Endothelial cell of umbilical vein (primary cell): ENCODE results near the gene IQCH. TPM values are rescaled to one million over a fixed set of nuclear protein-coding genes. Genes with fewer than 3 reads are reported as not detected.

Experiments used
- BruUV-seq: library from RNA; stranded (reverse); fragments of 400-500 nt; replicated peaks from 2 replicates; lab custom pipeline; 2021; lab: Mats Ljungman, UMichigan
- CTCF ChIA-PET: fragments of 300-600, 350-600 bp; sonication (Branson Sonifier 250); formaldehyde crosslinking; loops from one replicate; lab custom pipeline; 2021; ENCODE audit warnings: antibody characterized with exemption, inconsistent platforms; lab: Charles Lee
- POLR2A ChIA-PET: fragments of 300-600, 350-600 bp; sonication (Branson Sonifier 250); formaldehyde crosslinking; loops from one replicate; lab custom pipeline; 2021; ENCODE audit warnings: antibody characterized with exemption, inconsistent platforms; lab: Charles Lee
- DNase-seq: peaks from one replicate; pipeline ENCODE4 v3.0.0-alpha.2; 2011; ENCODE audit warnings: low read depth, low spot score
- FAIRE-seq: peaks from 2 replicates; lab custom pipeline; 2011; peaks lifted over from hg19 to GRCh38; lab: Jason Lieb, UNC
- H2AFZ ChIP-seq: 2 replicates; pipeline ENCODE4 v1.6.0; 2012; ENCODE audit warnings: low read depth, low read length, control low read depth, inconsistent platforms
- H3K27ac ChIP-seq: 2 replicates; pipeline ENCODE4 v1.5.1; 2011; ENCODE audit warnings: low read depth, mild to moderate bottlenecking, control low read depth, low read length, moderate library complexity; ENCODE audit not compliant: insufficient read depth
- H3K27me3 ChIP-seq, 2 experiments: 2 replicates each; pipeline versions ENCODE4 v1.6.0 to v1.6.1; 2011; ENCODE audit warnings: low read length in 2 of 2, mixed read lengths in 1 of 2; ENCODE audit not compliant: control insufficient read depth in 2 of 2, insufficient read depth in 2 of 2
- H3K36me3 ChIP-seq, 2 experiments: 2 replicates in 1 of 2; 3 replicates in 1 of 2; pipeline ENCODE4 v1.5.1; 2011; ENCODE audit warnings: low read length in 2 of 2, mild to moderate bottlenecking in 1 of 2, moderate library complexity in 1 of 2; ENCODE audit not compliant: control insufficient read depth in 2 of 2, insufficient read depth in 2 of 2; ENCODE audit errors: extremely low read depth in 1 of 2
- H3K4me1 ChIP-seq: 3 replicates; pipeline ENCODE4 v1.5.1; 2011; ENCODE audit warnings: mild to moderate bottlenecking, low read length; ENCODE audit not compliant: control insufficient read depth, insufficient read depth; ENCODE audit errors: extremely low read depth
- H3K4me2 ChIP-seq: 2 replicates; pipeline ENCODE4 v1.6.1; 2011; ENCODE audit warnings: low read length, control low read depth, mixed read lengths; ENCODE audit not compliant: insufficient read depth
- H3K4me3 ChIP-seq, 3 experiments: fragments of 200-600 bp in 1 of 3; sonication (generic), shearing (Covaris generic) in 1 of 3; replicated peaks in 1 of 3; 2 replicates each; pipeline ENCODE4 v1.5.1; 2011 to 2016; ENCODE audit warnings: control low read depth in 3 of 3, low read length in 3 of 3, mild to moderate bottlenecking in 2 of 3, inconsistent platforms in 1 of 3, low read depth in 1 of 3, moderate library complexity in 1 of 3; ENCODE audit not compliant: insufficient read depth in 1 of 3
- H3K79me2 ChIP-seq: 2 replicates; pipeline ENCODE4 v1.6.0; 2012; ENCODE audit warnings: low read length, inconsistent platforms; ENCODE audit not compliant: control insufficient read depth, insufficient read depth
- H3K9ac ChIP-seq: replicated peaks from 2 replicates; pipeline ENCODE3; 2011; ENCODE audit warnings: low read length, control low read depth; ENCODE audit not compliant: insufficient read depth; ENCODE audit errors: extremely low read depth
- H3K9me1 ChIP-seq: replicated peaks from 3 replicates; pipeline ENCODE4 v1.6.0; 2011; ENCODE audit warnings: mild to moderate bottlenecking, low read length; ENCODE audit not compliant: control insufficient read depth, insufficient read depth; ENCODE audit errors: extremely low read depth
- H3K9me3 ChIP-seq: replicated peaks from 2 replicates; pipeline ENCODE4 v1.5.1; 2012; ENCODE audit warnings: low read length, inconsistent platforms; ENCODE audit not compliant: control insufficient read depth, insufficient read depth
- H4K20me1 ChIP-seq: replicated peaks from 2 replicates; pipeline ENCODE3; 2011; ENCODE audit warnings: mild to moderate bottlenecking, low read length; ENCODE audit not compliant: control insufficient read depth, insufficient read depth; ENCODE audit errors: extremely low read depth
- EZH2 ChIP-seq: IDR thresholded peaks from 2 replicates; pipeline ENCODE4 v1.6.1; 2012; ENCODE audit warnings: borderline replicate concordance, low read depth, mild to moderate bottlenecking, moderate library complexity, low read length, inconsistent platforms; ENCODE audit not compliant: severe bottlenecking
- FOS ChIP-seq: IDR thresholded peaks from 2 replicates; pipeline ENCODE4 v1.6.1; 2011; ENCODE audit warnings: mild to moderate bottlenecking, low read length, moderate library complexity, borderline replicate concordance; ENCODE audit not compliant: insufficient read depth
- GATA2 ChIP-seq: IDR thresholded peaks from 2 replicates; pipeline ENCODE4 v1.7.0; 2011; ENCODE audit warnings: low read depth, mild to moderate bottlenecking, moderate library complexity, mixed read lengths, low read length; ENCODE audit not compliant: insufficient read length, insufficient read depth
- JUN ChIP-seq: IDR thresholded peaks from 2 replicates; pipeline ENCODE4 v1.6.1; 2011; ENCODE audit warnings: borderline replicate concordance, low read depth; ENCODE audit not compliant: insufficient read length, insufficient read depth
- MYC ChIP-seq: IDR thresholded peaks from one replicate; pipeline ENCODE4 v1.6.1; 2011; ENCODE audit warnings: mild to moderate bottlenecking, low read depth, low read length
- POLR2A ChIP-seq: IDR thresholded peaks from 2 replicates; pipeline ENCODE4 v1.6.1; 2012; ENCODE audit warnings: low read depth, mild to moderate bottlenecking, control low read depth, low read length
- POLR2AphosphoS5 ChIP-seq: IDR thresholded peaks from 2 replicates; pipeline ENCODE4 v1.6.1; 2012; ENCODE audit warnings: low read depth, mild to moderate bottlenecking, control low read depth, low read length, moderate library complexity; ENCODE audit not compliant: insufficient read depth
- dilution Hi-C: fragments of 300-500 bp; cut with MboI; formaldehyde crosslinking; loops from one replicate; pipeline ENCODE4 v1.15.0; 2019; ENCODE audit warnings: low sequenced_read_pairs; ENCODE audit not compliant: extremely low pct_ligation_motif_present
- intact Hi-C: fragments of 100-400 bp; cut with micrococcal nuclease; formaldehyde crosslinking; loops from one replicate; pipeline ENCODE4 v1.10.0; 2022
- polyA plus RNA-seq, 4 experiments: library from polyadenylated mRNA; depleted of rRNA in 3 of 4; stranded (reverse) in 3 of 4; unstranded in 1 of 4; fragments of >200 nt; gene quantifications; 2 replicates each; pipeline versions ENCODE4 v1.2.1 to v1.2.3, GENCODE V29; 2011 to 2012; ENCODE audit warnings: missing spikeins in 1 of 4
- total RNA-seq: library from RNA; stranded (reverse); gene quantifications from 2 replicates; pipeline ENCODE4 v1.2.3, GENCODE V29; 2021
- TF ChIP-seq, protein P1 (sequence below): IDR thresholded peaks from 2 replicates; pipeline ENCODE4 v1.6.1; 2011; ENCODE audit not compliant: insufficient read depth, insufficient read length
- TF ChIP-seq, protein P2 (sequence below), 2 donors: IDR thresholded peaks; 1 replicate in 1 of 2; 2 replicates in 1 of 2; pipeline ENCODE4 v1.5.1; 2011; ENCODE audit warnings: low read length in 2 of 2, mild to moderate bottlenecking in 2 of 2, moderate library complexity in 2 of 2, control low read depth in 1 of 2, inconsistent platforms in 1 of 2, low read depth in 1 of 2; ENCODE audit not compliant: insufficient read depth in 1 of 2; ENCODE audit errors: extremely low read depth in 1 of 2

Gene IQCH
- total and polyA plus RNA-seq, 2 donors (not counting 3 experiments of a cell fraction or from before 2014, with no cell fraction given): 0.29 to 0.51 TPM

DNA sequence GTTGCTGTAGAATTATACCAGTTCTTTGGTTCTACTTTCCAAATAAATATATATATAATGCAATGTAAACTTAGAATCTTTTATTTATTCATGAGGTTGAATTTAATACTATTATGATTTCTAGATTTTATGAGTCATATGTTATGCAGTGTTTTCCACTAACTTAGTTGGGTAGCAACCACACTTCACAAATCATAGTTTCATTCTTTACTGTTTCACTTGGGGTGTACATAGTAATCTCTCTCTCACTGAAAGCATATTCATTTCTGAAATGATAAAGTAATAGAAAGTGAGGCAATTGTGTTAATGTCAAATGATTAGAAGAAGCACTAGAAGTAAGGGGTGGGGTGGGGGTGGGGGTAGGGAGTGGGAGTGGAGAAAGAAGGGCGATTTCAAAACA is 52.6 kb downstream of the IQCH start:
- Histone ChIP-seq H3K4me2 (no peak overlapping the region), H3K9me3 (no peaks in the 10 kb centered on the region), H3K27ac (no peak overlapping the region), H3K9ac (no peak overlapping the region), H2AFZ (no peak overlapping the region), H3K4me3 (no peak overlapping the region), H3K9me1 (no peaks in the 10 kb centered on the region), H3K27me3 (no peaks in the 10 kb centered on the region), H3K36me3 (no peaks in the 10 kb centered on the region), H4K20me1 (no peaks in the 10 kb centered on the region), H3K4me1 (no peaks in the 10 kb centered on the region), H3K79me2 (no peaks in the 10 kb centered on the region)
- ChIA-PET POLR2A (no interaction called here), CTCF (no interaction called here)
- DNase-seq (peak; percentile 3), FAIRE-seq (no peak)
- TF ChIP-seq JUN (no peak), POLR2A (no peak), MYC (no peak), POLR2AphosphoS5 (no peak), GATA2 (no peak), FOS (no peak), EZH2 (no peak)
- TF ChIP-seq, protein P1, sequence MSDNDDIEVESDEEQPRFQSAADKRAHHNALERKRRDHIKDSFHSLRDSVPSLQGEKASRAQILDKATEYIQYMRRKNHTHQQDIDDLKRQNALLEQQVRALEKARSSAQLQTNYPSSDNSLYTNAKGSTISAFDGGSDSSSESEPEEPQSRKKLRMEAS: no peak
- TF ChIP-seq, protein P2, sequence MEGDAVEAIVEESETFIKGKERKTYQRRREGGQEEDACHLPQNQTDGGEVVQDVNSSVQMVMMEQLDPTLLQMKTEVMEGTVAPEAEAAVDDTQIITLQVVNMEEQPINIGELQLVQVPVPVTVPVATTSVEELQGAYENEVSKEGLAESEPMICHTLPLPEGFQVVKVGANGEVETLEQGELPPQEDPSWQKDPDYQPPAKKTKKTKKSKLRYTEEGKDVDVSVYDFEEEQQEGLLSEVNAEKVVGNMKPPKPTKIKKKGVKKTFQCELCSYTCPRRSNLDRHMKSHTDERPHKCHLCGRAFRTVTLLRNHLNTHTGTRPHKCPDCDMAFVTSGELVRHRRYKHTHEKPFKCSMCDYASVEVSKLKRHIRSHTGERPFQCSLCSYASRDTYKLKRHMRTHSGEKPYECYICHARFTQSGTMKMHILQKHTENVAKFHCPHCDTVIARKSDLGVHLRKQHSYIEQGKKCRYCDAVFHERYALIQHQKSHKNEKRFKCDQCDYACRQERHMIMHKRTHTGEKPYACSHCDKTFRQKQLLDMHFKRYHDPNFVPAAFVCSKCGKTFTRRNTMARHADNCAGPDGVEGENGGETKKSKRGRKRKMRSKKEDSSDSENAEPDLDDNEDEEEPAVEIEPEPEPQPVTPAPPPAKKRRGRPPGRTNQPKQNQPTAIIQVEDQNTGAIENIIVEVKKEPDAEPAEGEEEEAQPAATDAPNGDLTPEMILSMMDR (IDR thresholded peaks at IDR 0.05; ENCODE audit: extremely low read depth in 1 of 2, insufficient read depth in 1 of 2, low read depth in 1 of 2, low read length in 2 of 2): no peak
- BruUV-seq: no TSS peak
- dilution Hi-C loops: no loop called here
- intact Hi-C loops: loop anchor here (5.0 kb wide), 1 partner anchor 125 kb away; no protein-coding TSS in a partner anchor
